GM23338 (cell line): ENCODE results near the gene TSPAN4. TPM values are rescaled to one million over a fixed set of nuclear protein-coding genes. Genes with fewer than 3 reads are reported as not detected.

Source experiments
- ATAC-seq: fragments of 200-7000 bp; cut with Tn5 transposase; 3 replicates; pipeline ENCODE4 v1.9.1; 2020
- DNase-seq: peaks from one replicate; pipeline ENCODE4 v3.0.0-alpha.2; 2015; ENCODE audit warnings: low spot score
- H2AFZ ChIP-seq: fragments of 200-600 bp; sonication (generic); 2 replicates; pipeline ENCODE4 v1.8.0; 2016; ENCODE audit warnings: antibody characterized with exemption, mild to moderate bottlenecking, moderate library complexity
- H3F3A ChIP-seq: fragments of 200-600 bp; sonication (generic); replicated peaks from 2 replicates; pipeline ENCODE4 v1.8.0; 2017; ENCODE audit warnings: antibody characterized with exemption, mixed run types, low read depth
- H3K27ac ChIP-seq: fragments of 200-600 bp; sonication (generic); 2 replicates; pipeline ENCODE4 v1.6.1; 2016; ENCODE audit warnings: low read depth
- H3K27me3 ChIP-seq: fragments of 200-600 bp; sonication (generic); 2 replicates; pipeline ENCODE4 v1.8.0; 2016; ENCODE audit warnings: mild to moderate bottlenecking, mixed run types, moderate library complexity; ENCODE audit not compliant: insufficient read depth
- H3K36me3 ChIP-seq: fragments of 200-600 bp; sonication (generic); 2 replicates; pipeline ENCODE4 v1.8.0; 2016; ENCODE audit warnings: mild to moderate bottlenecking; ENCODE audit not compliant: insufficient read depth
- H3K4me1 ChIP-seq: fragments of 200-600 bp; sonication (generic); 2 replicates; pipeline ENCODE4 v1.8.0; 2016; ENCODE audit warnings: mild to moderate bottlenecking, moderate library complexity; ENCODE audit not compliant: insufficient read depth
- H3K4me2 ChIP-seq: fragments of 200-600 bp; sonication (generic); 2 replicates; pipeline ENCODE4 v1.7.1; 2017; ENCODE audit warnings: mixed run types
- H3K4me3 ChIP-seq: fragments of 200-600 bp; sonication (generic); 2 replicates; pipeline ENCODE4 v1.6.1; 2016; ENCODE audit warnings: mixed run types
- H3K79me2 ChIP-seq: fragments of 200-600 bp; sonication (generic); replicated peaks from 2 replicates; pipeline ENCODE4 v1.8.0; 2017; ENCODE audit warnings: mild to moderate bottlenecking; ENCODE audit not compliant: insufficient read depth
- H3K9me2 ChIP-seq: fragments of 200-600 bp; sonication (generic); 2 replicates; pipeline ENCODE4 v1.8.0; 2017; ENCODE audit not compliant: insufficient read depth
- H4K20me1 ChIP-seq: fragments of 200-600 bp; sonication (generic); replicated peaks from 2 replicates; pipeline ENCODE4 v1.8.0; 2017; ENCODE audit warnings: mild to moderate bottlenecking; ENCODE audit not compliant: insufficient read depth
- H3K27ac Mint-ChIP-seq: 2 replicates; pipeline ENCODE4 v1.8.0; 2020; ENCODE audit warnings: inconsistent platforms, mild to moderate bottlenecking, moderate library complexity, mixed read lengths
- H3K27me3 Mint-ChIP-seq: 3 replicates; pipeline ENCODE4 v1.8.0; 2022; ENCODE audit warnings: low read depth, mild to moderate bottlenecking, moderate library complexity, mixed read lengths, inconsistent platforms; ENCODE audit not compliant: insufficient read depth, poor library complexity
- H3K36me3 Mint-ChIP-seq: 3 replicates; pipeline ENCODE4 v1.8.0; 2021; ENCODE audit warnings: low read depth, mild to moderate bottlenecking, inconsistent platforms, moderate library complexity, mixed read lengths
- H3K4me1 Mint-ChIP-seq: 3 replicates; pipeline ENCODE4 v1.8.0; 2020; ENCODE audit warnings: mild to moderate bottlenecking, inconsistent platforms, mixed read lengths
- H3K4me3 Mint-ChIP-seq: 3 replicates; pipeline ENCODE4 v1.8.0; 2021; ENCODE audit warnings: moderate library complexity, mild to moderate bottlenecking, inconsistent platforms, mixed read lengths
- H3K9me3 Mint-ChIP-seq: 3 replicates; pipeline ENCODE4 v1.8.0; 2020; ENCODE audit warnings: moderate library complexity, mild to moderate bottlenecking, inconsistent platforms, mixed read lengths
- ETS1 ChIP-seq: IDR thresholded peaks from 2 replicates; pipeline ENCODE4 v1.6.1; 2016; ENCODE audit warnings: antibody characterized with exemption
- EZH2 ChIP-seq: fragments of 200-600 bp; sonication (generic); IDR thresholded peaks from one replicate; pipeline ENCODE4 v1.8.0; 2017; ENCODE audit warnings: antibody characterized with exemption, mild to moderate bottlenecking, low read depth; ENCODE audit not compliant: unreplicated experiment
- EZH2phosphoT487 ChIP-seq: fragments of 200-600 bp; sonication (generic); IDR thresholded peaks from one replicate; pipeline ENCODE4 v1.8.1; 2018; ENCODE audit warnings: antibody characterized with exemption; ENCODE audit not compliant: unreplicated experiment
- JUNB ChIP-seq: IDR thresholded peaks from one replicate; pipeline ENCODE4 v1.6.1; 2016; ENCODE audit warnings: antibody characterized with exemption; ENCODE audit not compliant: unreplicated experiment
- NANOG ChIP-seq: IDR thresholded peaks from 2 replicates; pipeline ENCODE4 v1.6.1; 2016; ENCODE audit warnings: antibody characterized with exemption, borderline replicate concordance
- POLR2AphosphoS5 ChIP-seq: IDR thresholded peaks from 2 replicates; pipeline ENCODE4 v1.6.1; 2016; ENCODE audit warnings: antibody characterized with exemption, low read depth
- REST ChIP-seq: IDR thresholded peaks from one replicate; pipeline ENCODE4 v1.6.1; 2018; ENCODE audit warnings: antibody characterized with exemption; ENCODE audit not compliant: unreplicated experiment
- STAT1 ChIP-seq: IDR thresholded peaks from one replicate; pipeline ENCODE4 v1.6.1; 2016; ENCODE audit warnings: antibody characterized with exemption; ENCODE audit not compliant: unreplicated experiment
- ZNF114 ChIP-seq: fragments of 250-450 bp; sonication (Bioruptor Pico); IDR thresholded peaks from 2 replicates; pipeline ENCODE4 v1.5.0; 2020; ENCODE audit warnings: mild to moderate bottlenecking, moderate library complexity
- ZNF331 ChIP-seq: fragments of 250-450 bp; sonication (Bioruptor Pico); IDR thresholded peaks from 2 replicates; pipeline ENCODE4 v1.5.0; 2020; ENCODE audit warnings: low read depth, mild to moderate bottlenecking, moderate library complexity
- polyA plus RNA-seq: library from polyadenylated mRNA; unstranded; fragments of >200 nt; fragmentation: Nextera tagmentation; extraction: Ambion mirVana; gene quantifications from 2 replicates; pipeline ENCODE4 v1.2.1, GENCODE V29; 2016
- total RNA-seq: library from RNA; depleted of rRNA; stranded (reverse); fragments of >200 nt; shearing (Covaris generic); gene quantifications from 2 replicates; pipeline ENCODE4 v1.2.3, GENCODE V29; 2014

Gene TSPAN4
- total and polyA plus RNA-seq, 2 experiments from 2014 or later = 76.8 to 150 TPM

- no peak overlapping the region for H3K4me2 ChIP-seq
- Mint-ChIP-seq H3K27me3 (peaks cover 17% of the 10 kb centered on the region), H3K4me1 (peaks cover 32% of the 10 kb centered on the region), H3K27ac (no peak overlapping the region), H3K36me3 (peaks cover 3% of the 10 kb centered on the region; the same call in 1 of the 3 replicates), H3K9me3 (no peaks in the 10 kb centered on the region), H3K4me3 (no peak overlapping the region)
- no peaks in the 10 kb centered on the region for H3K27me3 ChIP-seq
- H3K27ac ChIP-seq = no peak overlapping the region
- ATAC-seq = no peak
- no peak overlapping the region for H3K4me3 ChIP-seq
- H3K36me3 ChIP-seq = no peaks in the 10 kb centered on the region
- H4K20me1 ChIP-seq = peaks cover 23% of the 10 kb centered on the region
- 0 out of 2 replicates have a peak, but pooled peaks cover 3% of the 10 kb centered on the region for H3K79me2 ChIP-seq
- DNase-seq = no peak
- H3K9me2 ChIP-seq = no peaks in the 10 kb centered on the region
- H2AFZ ChIP-seq = no peak overlapping the region
- H3F3A ChIP-seq = peaks cover 7% of the 10 kb centered on the region
- peaks cover 21% of the 10 kb centered on the region for H3K4me1 ChIP-seq
- TF ChIP-seq STAT1 (no peak), ZNF331 (no peak), EZH2phosphoT487 (no peak)
Measured at GRCh38 chr11:855330-855674, 12.7 kb downstream of the TSPAN4 start.

- Mint-ChIP-seq H3K27ac (no peak overlapping the region), H3K9me3 (no peaks in the 10 kb centered on the region), H3K4me3 (no peak overlapping the region; the same call in 2 of the 3 replicates), H3K4me1 (peaks cover 31% of the 10 kb centered on the region), H3K36me3 (peaks cover 3% of the 10 kb centered on the region; the same call in 1 of the 3 replicates), H3K27me3 (peaks cover 19% of the 10 kb centered on the region)
- Histone ChIP-seq H3F3A (peaks cover 7% of the 10 kb centered on the region), H3K36me3 (no peaks in the 10 kb centered on the region), H2AFZ (no peak overlapping the region), H3K27ac (no peak overlapping the region), H3K27me3 (no peaks in the 10 kb centered on the region), H3K4me1 (peaks cover 20% of the 10 kb centered on the region), H3K4me3 (no peak overlapping the region), H3K79me2 (0 out of 2 replicates have a peak, but pooled peaks cover 3% of the 10 kb centered on the region), H3K9me2 (no peaks in the 10 kb centered on the region), H3K4me2 (no peak overlapping the region), H4K20me1 (peaks cover 25% of the 10 kb centered on the region)
- DNase-seq (no peak), ATAC-seq (no peak)
- TF ChIP-seq REST = no peak
Measured at GRCh38 chr11:855796-856195, 13.1 kb downstream of the TSPAN4 start.

GRCh38 chr11:856397-856796 is 13.7 kb downstream of the TSPAN4 start:
- H3K4me1 Mint-ChIP-seq = peaks cover 25% of the 10 kb centered on the region
- H3K27ac Mint-ChIP-seq = no peak overlapping the region
- peaks cover 18% of the 10 kb centered on the region for H3K27me3 Mint-ChIP-seq
- Histone ChIP-seq H3K9me2 (no peaks in the 10 kb centered on the region), H3K36me3 (no peaks in the 10 kb centered on the region), H3K27ac (no peak overlapping the region), H3K27me3 (no peaks in the 10 kb centered on the region), H2AFZ (no peak overlapping the region), H3K4me1 (peaks cover 14% of the 10 kb centered on the region), H3K4me3 (no peak overlapping the region), H3K4me2 (no peak overlapping the region; the same call in 1 of the 2 replicates), H3K79me2 (0 out of 2 replicates have a peak, but pooled peaks cover 3% of the 10 kb centered on the region), H4K20me1 (peaks cover 25% of the 10 kb centered on the region), H3F3A (peaks cover 7% of the 10 kb centered on the region)
- peak; percentile 8 for ATAC-seq
- no peaks in the 10 kb centered on the region for H3K9me3 Mint-ChIP-seq
- DNase-seq = no peak
- peaks cover 3% of the 10 kb centered on the region; the same call in 1 of the 3 replicates for H3K36me3 Mint-ChIP-seq
- H3K4me3 Mint-ChIP-seq = no peak overlapping the region; the same call in 2 of the 3 replicates
- TF ChIP-seq EZH2 (no peak), NANOG (no peak), ZNF331 (no peak), REST (no peak), JUNB (no peak), POLR2AphosphoS5 (no peak), ETS1 (no peak), ZNF114 (CRISPR knock-in tag) (no peak), STAT1 (no peak)
